ENCODE results near the gene RIMS1.

RIMS1 gene

DNA sequence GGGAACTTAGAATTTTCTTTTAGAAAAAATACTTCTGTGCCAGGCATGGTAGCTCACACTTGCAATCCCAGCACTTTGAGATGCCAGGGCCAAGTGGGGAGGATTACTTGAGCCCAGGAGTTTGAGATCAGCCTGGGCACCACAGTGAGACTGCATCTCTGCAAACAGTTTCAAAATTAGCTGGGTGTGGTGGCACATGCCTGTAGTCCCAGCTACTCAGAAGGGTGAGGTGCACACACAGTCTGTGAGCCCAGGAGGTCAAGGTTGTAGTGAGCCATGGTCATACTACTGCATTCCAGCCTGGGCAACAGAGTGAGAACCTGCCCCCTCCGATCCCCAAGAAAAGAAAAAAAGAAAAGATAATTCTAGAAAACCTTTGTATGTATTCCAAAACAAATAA lies 389.5 kb downstream of the RIMS1 start:
- H3K36me3 ChIP-seq (ENCODE audit: low read length) = no peaks in the 10 kb centered on the region
- no peak overlapping the region for H3K4me2 ChIP-seq (ENCODE audit: low read depth, low read length, poor library complexity, severe bottlenecking)
- no peak overlapping the region for H2AFZ ChIP-seq (ENCODE audit: low read depth, low read length, severe bottlenecking)
- H4K20me1 ChIP-seq (ENCODE audit: low read depth, low read length) = no peaks in the 10 kb centered on the region
- H3K27ac ChIP-seq (ENCODE audit: low read depth, low read length) = no peak overlapping the region
- H3F3A ChIP-seq (ENCODE audit: insufficient read depth) = no peaks in the 10 kb centered on the region
- no peaks in the 10 kb centered on the region for H3K27me3 ChIP-seq (ENCODE audit: low read length)
- H3K9me2 ChIP-seq (replicated peaks; ENCODE audit: insufficient read depth, low read length) = no peaks in the 10 kb centered on the region
- no peaks in the 10 kb centered on the region for H3K9me3 ChIP-seq (ENCODE audit: insufficient read depth, low read length)
- H3K79me2 ChIP-seq (ENCODE audit: insufficient read depth, low read length) = no peaks in the 10 kb centered on the region
- no peak overlapping the region for H3K4me3 ChIP-seq (ENCODE audit: insufficient read depth, low read length, poor library complexity, severe bottlenecking)
- H3K9ac ChIP-seq (ENCODE audit: low read length) = no peak overlapping the region
- TF ChIP-seq CTCF (IDR thresholded peaks at IDR 0.05; ENCODE audit: insufficient read depth, low read length, poor library complexity, severe bottlenecking) (no peak), EZH2phosphoT487 (conservative IDR thresholded peaks at IDR 0.05; ENCODE audit: low read length) (no peak)

- Histone ChIP-seq H3K27me3 (ENCODE audit: low read length) (no peaks in the 10 kb centered on the region), H3K27ac (ENCODE audit: low read depth, low read length) (no peak overlapping the region), H3K9me3 (ENCODE audit: insufficient read depth, low read length) (no peaks in the 10 kb centered on the region), H3K4me3 (ENCODE audit: insufficient read depth, low read length, poor library complexity, severe bottlenecking) (no peak overlapping the region), H3K36me3 (ENCODE audit: low read length) (no peaks in the 10 kb centered on the region), H4K20me1 (ENCODE audit: low read depth, low read length) (no peaks in the 10 kb centered on the region), H3K79me2 (ENCODE audit: insufficient read depth, low read length) (no peaks in the 10 kb centered on the region), H3K4me2 (ENCODE audit: low read depth, low read length, poor library complexity, severe bottlenecking) (no peak overlapping the region), H3F3A (ENCODE audit: insufficient read depth) (no peaks in the 10 kb centered on the region), H3K9ac (ENCODE audit: low read length) (no peak overlapping the region), H3K9me2 (replicated peaks; ENCODE audit: insufficient read depth, low read length) (no peaks in the 10 kb centered on the region), H2AFZ (ENCODE audit: low read depth, low read length, severe bottlenecking) (no peak overlapping the region)
- TF ChIP-seq EZH2phosphoT487 (conservative IDR thresholded peaks at IDR 0.05; ENCODE audit: low read length) (no peak), CTCF (IDR thresholded peaks at IDR 0.05; ENCODE audit: insufficient read depth, low read length, poor library complexity, severe bottlenecking) (no peak)
Observed at GRCh38 chr6:72282201-72282600, 395.9 kb downstream of the RIMS1 start.

DNA sequence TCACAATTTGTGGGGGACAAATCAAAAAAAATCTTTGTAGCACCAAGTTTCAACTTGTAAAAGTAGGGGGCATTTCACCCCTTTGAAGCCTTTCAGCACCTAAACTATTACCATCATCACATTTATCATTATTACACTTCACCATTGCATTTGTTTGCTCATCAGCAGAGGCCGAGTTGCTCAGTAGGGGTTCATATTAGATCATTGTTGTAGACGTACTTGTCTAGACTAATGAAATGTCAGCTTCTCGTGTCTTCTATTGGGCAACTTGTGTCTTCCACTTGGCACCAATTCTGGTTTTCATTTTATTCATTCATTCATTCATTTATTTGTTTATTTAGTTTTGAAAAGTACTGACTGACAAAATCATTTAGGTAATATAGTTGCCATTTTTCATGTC lies 397.2 kb downstream of the RIMS1 start:
- no peaks in the 10 kb centered on the region for H3K27me3 ChIP-seq (ENCODE audit: low read length)
- no peaks in the 10 kb centered on the region for H3K9me3 ChIP-seq (ENCODE audit: insufficient read depth, low read length)
- no peak overlapping the region for H3K4me2 ChIP-seq (ENCODE audit: low read depth, low read length, poor library complexity, severe bottlenecking)
- no peaks in the 10 kb centered on the region for H3F3A ChIP-seq (ENCODE audit: insufficient read depth)
- H3K9ac ChIP-seq (ENCODE audit: low read length) = no peak overlapping the region
- no peaks in the 10 kb centered on the region for H3K36me3 ChIP-seq (ENCODE audit: low read length)
- no peak overlapping the region for H3K4me3 ChIP-seq (ENCODE audit: insufficient read depth, low read length, poor library complexity, severe bottlenecking)
- TF ChIP-seq EZH2phosphoT487 (conservative IDR thresholded peaks at IDR 0.05; ENCODE audit: low read length) (no peak), CTCF (IDR thresholded peaks at IDR 0.05; ENCODE audit: insufficient read depth, low read length, poor library complexity, severe bottlenecking) (no peak)
- no peaks in the 10 kb centered on the region for H4K20me1 ChIP-seq (ENCODE audit: low read depth, low read length)
- no peaks in the 10 kb centered on the region for H3K79me2 ChIP-seq (ENCODE audit: insufficient read depth, low read length)
- H2AFZ ChIP-seq (ENCODE audit: low read depth, low read length, severe bottlenecking) = no peak overlapping the region
- H3K27ac ChIP-seq (ENCODE audit: low read depth, low read length) = no peak overlapping the region
- no peaks in the 10 kb centered on the region for H3K9me2 ChIP-seq (replicated peaks; ENCODE audit: insufficient read depth, low read length)

GRCh38 chr6:72286911-72287311 lies 400.6 kb downstream of the RIMS1 start:
- Histone ChIP-seq H3F3A (ENCODE audit: insufficient read depth) (no peaks in the 10 kb centered on the region), H3K9me3 (ENCODE audit: insufficient read depth, low read length) (no peaks in the 10 kb centered on the region), H3K36me3 (ENCODE audit: low read length) (no peaks in the 10 kb centered on the region), H3K4me2 (ENCODE audit: low read depth, low read length, poor library complexity, severe bottlenecking) (no peak overlapping the region), H3K4me3 (ENCODE audit: insufficient read depth, low read length, poor library complexity, severe bottlenecking) (no peak overlapping the region), H2AFZ (ENCODE audit: low read depth, low read length, severe bottlenecking) (no peak overlapping the region), H3K79me2 (ENCODE audit: insufficient read depth, low read length) (no peaks in the 10 kb centered on the region), H3K9ac (ENCODE audit: low read length) (no peak overlapping the region), H3K27me3 (ENCODE audit: low read length) (no peaks in the 10 kb centered on the region), H3K27ac (ENCODE audit: low read depth, low read length) (no peak overlapping the region), H4K20me1 (ENCODE audit: low read depth, low read length) (no peaks in the 10 kb centered on the region), H3K9me2 (replicated peaks; ENCODE audit: insufficient read depth, low read length) (no peaks in the 10 kb centered on the region)
- no peak for TF ChIP-seq EZH2phosphoT487 (conservative IDR thresholded peaks at IDR 0.05; ENCODE audit: low read length)
- no peak for TF ChIP-seq CTCF (IDR thresholded peaks at IDR 0.05; ENCODE audit: insufficient read depth, low read length, poor library complexity, severe bottlenecking)

Data from SU-DHL-6 (cell line).